ENCODE measurements around the gene GYPC.

The GYPC gene

DNA sequence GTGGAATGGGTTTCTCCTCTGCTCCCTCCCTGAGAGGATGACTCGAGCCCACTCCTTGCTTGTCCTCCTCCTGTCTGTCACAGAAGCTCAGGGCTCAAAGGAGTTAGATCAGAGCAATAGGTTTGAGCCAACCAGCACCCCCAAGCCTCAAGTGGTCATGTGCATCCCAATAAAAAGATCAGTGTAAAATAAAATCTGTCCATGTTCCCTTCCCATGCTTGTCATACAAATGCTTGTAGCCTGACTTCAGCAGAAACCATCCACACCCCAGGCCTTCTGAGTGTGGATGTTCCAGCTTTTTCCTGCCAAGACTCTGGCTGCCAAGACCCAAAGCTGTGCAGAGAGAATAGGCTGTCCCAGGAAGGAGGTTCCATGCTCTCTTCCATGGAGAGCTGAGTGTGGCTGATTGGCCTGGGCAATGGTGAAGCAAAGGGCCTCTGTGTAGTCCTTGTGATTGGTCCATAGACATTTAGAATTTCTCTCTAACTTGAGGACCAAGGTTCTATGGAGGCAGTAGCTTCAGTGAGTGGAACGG is 67.4 kb downstream of the GYPC start:
- Histone ChIP-seq H3K27ac (replicated peaks) (no peak overlapping the region), H3K4me3 (replicated peaks; ENCODE audit: insufficient read depth, low read length) (no peak overlapping the region), H3K27me3 (ENCODE audit: insufficient read depth, poor library complexity, severe bottlenecking) (no peaks in the 10 kb centered on the region)
- TF ChIP-seq SPI1 (IDR thresholded peaks at IDR 0.05; ENCODE audit: borderline replicate concordance, low read depth) (no peak), GABPA (IDR thresholded peaks at IDR 0.05; ENCODE audit: low read depth) (no peak), POLR2AphosphoS5 (IDR thresholded peaks at IDR 0.05; ENCODE audit: low read depth) (no peak)
- TF ChIP-seq, protein P1, sequence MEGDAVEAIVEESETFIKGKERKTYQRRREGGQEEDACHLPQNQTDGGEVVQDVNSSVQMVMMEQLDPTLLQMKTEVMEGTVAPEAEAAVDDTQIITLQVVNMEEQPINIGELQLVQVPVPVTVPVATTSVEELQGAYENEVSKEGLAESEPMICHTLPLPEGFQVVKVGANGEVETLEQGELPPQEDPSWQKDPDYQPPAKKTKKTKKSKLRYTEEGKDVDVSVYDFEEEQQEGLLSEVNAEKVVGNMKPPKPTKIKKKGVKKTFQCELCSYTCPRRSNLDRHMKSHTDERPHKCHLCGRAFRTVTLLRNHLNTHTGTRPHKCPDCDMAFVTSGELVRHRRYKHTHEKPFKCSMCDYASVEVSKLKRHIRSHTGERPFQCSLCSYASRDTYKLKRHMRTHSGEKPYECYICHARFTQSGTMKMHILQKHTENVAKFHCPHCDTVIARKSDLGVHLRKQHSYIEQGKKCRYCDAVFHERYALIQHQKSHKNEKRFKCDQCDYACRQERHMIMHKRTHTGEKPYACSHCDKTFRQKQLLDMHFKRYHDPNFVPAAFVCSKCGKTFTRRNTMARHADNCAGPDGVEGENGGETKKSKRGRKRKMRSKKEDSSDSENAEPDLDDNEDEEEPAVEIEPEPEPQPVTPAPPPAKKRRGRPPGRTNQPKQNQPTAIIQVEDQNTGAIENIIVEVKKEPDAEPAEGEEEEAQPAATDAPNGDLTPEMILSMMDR (IDR thresholded peaks at IDR 0.05; ENCODE audit: insufficient read depth, low read length) = no peak
- TF ChIP-seq, protein P2, sequence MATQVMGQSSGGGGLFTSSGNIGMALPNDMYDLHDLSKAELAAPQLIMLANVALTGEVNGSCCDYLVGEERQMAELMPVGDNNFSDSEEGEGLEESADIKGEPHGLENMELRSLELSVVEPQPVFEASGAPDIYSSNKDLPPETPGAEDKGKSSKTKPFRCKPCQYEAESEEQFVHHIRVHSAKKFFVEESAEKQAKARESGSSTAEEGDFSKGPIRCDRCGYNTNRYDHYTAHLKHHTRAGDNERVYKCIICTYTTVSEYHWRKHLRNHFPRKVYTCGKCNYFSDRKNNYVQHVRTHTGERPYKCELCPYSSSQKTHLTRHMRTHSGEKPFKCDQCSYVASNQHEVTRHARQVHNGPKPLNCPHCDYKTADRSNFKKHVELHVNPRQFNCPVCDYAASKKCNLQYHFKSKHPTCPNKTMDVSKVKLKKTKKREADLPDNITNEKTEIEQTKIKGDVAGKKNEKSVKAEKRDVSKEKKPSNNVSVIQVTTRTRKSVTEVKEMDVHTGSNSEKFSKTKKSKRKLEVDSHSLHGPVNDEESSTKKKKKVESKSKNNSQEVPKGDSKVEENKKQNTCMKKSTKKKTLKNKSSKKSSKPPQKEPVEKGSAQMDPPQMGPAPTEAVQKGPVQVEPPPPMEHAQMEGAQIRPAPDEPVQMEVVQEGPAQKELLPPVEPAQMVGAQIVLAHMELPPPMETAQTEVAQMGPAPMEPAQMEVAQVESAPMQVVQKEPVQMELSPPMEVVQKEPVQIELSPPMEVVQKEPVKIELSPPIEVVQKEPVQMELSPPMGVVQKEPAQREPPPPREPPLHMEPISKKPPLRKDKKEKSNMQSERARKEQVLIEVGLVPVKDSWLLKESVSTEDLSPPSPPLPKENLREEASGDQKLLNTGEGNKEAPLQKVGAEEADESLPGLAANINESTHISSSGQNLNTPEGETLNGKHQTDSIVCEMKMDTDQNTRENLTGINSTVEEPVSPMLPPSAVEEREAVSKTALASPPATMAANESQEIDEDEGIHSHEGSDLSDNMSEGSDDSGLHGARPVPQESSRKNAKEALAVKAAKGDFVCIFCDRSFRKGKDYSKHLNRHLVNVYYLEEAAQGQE (IDR thresholded peaks at IDR 0.05; ENCODE audit: insufficient replicate concordance, low read depth) = no peak
- DNase-seq (ENCODE audit: low read depth in 1 of 2, low spot score in 1 of 2) = no peak

DNA sequence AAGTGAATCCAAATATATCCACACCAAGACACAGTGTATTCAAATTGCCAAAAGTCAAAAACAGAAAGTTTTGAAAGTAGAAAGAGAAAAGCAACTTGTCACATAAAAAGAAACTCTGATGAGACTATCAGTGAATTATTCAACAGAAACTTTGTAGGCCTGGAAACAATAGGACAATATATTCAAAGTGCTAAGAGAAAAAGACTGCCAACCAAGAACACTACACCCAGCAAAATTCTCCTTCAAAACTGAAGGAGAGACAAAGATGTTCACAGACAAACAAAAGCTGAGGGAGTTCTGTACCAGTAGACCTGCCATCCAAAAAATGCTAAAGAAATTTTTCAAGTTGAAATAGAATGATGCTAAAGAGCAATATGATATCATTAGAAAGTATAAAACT is 69.6 kb downstream of the GYPC start:
- DNase-seq (ENCODE audit: low read depth in 1 of 2, low spot score in 1 of 2) = no peak
- H3K4me3 ChIP-seq (replicated peaks; ENCODE audit: insufficient read depth, low read length) = no peak overlapping the region
- TF ChIP-seq, protein P2 (IDR thresholded peaks at IDR 0.05; ENCODE audit: insufficient replicate concordance, low read depth) = no peak
- TF ChIP-seq SPI1 (IDR thresholded peaks at IDR 0.05; ENCODE audit: borderline replicate concordance, low read depth) = no peak
- TF ChIP-seq GABPA (IDR thresholded peaks at IDR 0.05; ENCODE audit: low read depth) = no peak
- TF ChIP-seq, protein P1 (IDR thresholded peaks at IDR 0.05; ENCODE audit: insufficient read depth, low read length) = no peak
- TF ChIP-seq POLR2AphosphoS5 (IDR thresholded peaks at IDR 0.05; ENCODE audit: low read depth) = no peak
- H3K27me3 ChIP-seq (ENCODE audit: insufficient read depth, poor library complexity, severe bottlenecking) = no peaks in the 10 kb centered on the region
- no peak overlapping the region for H3K27ac ChIP-seq (replicated peaks)

DNA sequence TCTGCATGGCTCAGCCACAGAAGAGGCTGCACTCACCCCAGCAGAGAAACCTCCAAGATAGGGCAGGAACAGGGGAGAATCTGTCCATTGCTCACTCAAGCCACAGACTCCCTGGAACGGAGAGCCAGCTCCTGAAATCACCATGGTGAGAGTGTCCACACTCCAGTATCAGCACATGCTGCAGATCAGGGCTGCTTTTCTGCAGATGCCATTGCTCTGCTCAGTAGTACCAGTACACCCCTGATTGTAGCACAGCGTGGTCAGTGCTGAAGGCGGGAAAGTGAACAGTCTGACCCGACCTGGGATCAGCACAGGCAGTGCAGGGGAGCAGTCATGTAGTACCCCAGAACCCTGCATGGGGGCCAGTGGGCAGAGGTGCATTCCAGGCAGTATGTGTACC is 73.9 kb downstream of the GYPC start:
- no peak for TF ChIP-seq SPI1 (IDR thresholded peaks at IDR 0.05; ENCODE audit: borderline replicate concordance, low read depth)
- TF ChIP-seq, protein P2 (IDR thresholded peaks at IDR 0.05; ENCODE audit: insufficient replicate concordance, low read depth) = no peak
- TF ChIP-seq POLR2AphosphoS5 (IDR thresholded peaks at IDR 0.05; ENCODE audit: low read depth) = no peak
- TF ChIP-seq, protein P1 (IDR thresholded peaks at IDR 0.05; ENCODE audit: insufficient read depth, low read length) = no peak
- TF ChIP-seq GABPA (IDR thresholded peaks at IDR 0.05; ENCODE audit: low read depth) = no peak
- DNase-seq (ENCODE audit: low read depth in 1 of 2, low spot score in 1 of 2) = no peak
- no peak overlapping the region for H3K4me3 ChIP-seq (replicated peaks; ENCODE audit: insufficient read depth, low read length)
- H3K27me3 ChIP-seq (ENCODE audit: insufficient read depth, poor library complexity, severe bottlenecking) = no peaks in the 10 kb centered on the region
- no peak overlapping the region for H3K27ac ChIP-seq (replicated peaks)
